ENCODE measurements around the gene PKNOX2. TPM values are rescaled to one million over a fixed set of nuclear protein-coding genes. Genes with fewer than 3 reads are reported as not detected.

Gene PKNOX2
- total RNA-seq, 4 donors from 2014 or later: 1.5 to 4.6 (median 2.8) TPM

DNA sequence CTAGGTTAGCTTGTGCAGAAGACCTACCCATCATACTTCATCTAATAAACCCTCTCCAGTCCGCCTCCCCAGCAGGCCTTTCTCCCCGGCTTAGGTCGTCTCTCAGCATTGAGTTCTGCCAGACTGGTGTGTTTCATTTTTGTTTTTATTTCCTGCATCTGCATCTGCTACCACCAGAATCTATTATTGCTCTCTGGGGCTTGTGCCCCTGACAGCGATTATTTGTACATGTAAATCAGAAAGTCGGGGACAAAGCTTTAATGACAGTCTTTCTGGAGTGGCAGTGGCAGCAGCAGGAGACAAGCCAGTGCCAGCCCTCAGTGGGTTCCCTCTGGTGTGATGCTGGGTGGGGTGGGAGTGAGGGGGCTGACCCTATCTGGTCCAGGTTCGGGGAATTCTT is 127.5 kb downstream of the PKNOX2 start:
- no peak overlapping the region for H3K4me3 ChIP-seq (ENCODE audit: low read depth, poor library complexity, severe bottlenecking)
- DNase-seq (ENCODE audit: low spot score in 2 of 2): no peak
- intact Hi-C loops (cut with DNase I; ENCODE audit: low total_unique reads): no loop called here
- WGBS, 2 donors: 87 to 94% methylated on average over 6 of the region's 6 CpGs
- TF ChIP-seq POLR2A (IDR thresholded peaks at IDR 0.05): no peak
- no peak for TF ChIP-seq CTCF (IDR thresholded peaks at IDR 0.05)

GRCh38 chr11:125293596-125293995 is 129.0 kb downstream of the PKNOX2 start:
- no peak overlapping the region for H3K4me3 ChIP-seq (ENCODE audit: low read depth, poor library complexity, severe bottlenecking)
- intact Hi-C loops (cut with DNase I; ENCODE audit: low total_unique reads): no loop called here
- WGBS, 2 donors: 76 to 88% methylated on average over 5 of the region's 5 CpGs
- TF ChIP-seq POLR2A (IDR thresholded peaks at IDR 0.05): no peak
- no peak for TF ChIP-seq CTCF (IDR thresholded peaks at IDR 0.05)
- no peak for DNase-seq (ENCODE audit: low spot score in 2 of 2)

- intact Hi-C loops (cut with DNase I; ENCODE audit: low total_unique reads): no loop called here
- no peak for TF ChIP-seq POLR2A (IDR thresholded peaks at IDR 0.05)
- TF ChIP-seq CTCF (IDR thresholded peaks at IDR 0.05): no peak
- no peak for DNase-seq (ENCODE audit: low spot score in 2 of 2)
- no peak overlapping the region for H3K4me3 ChIP-seq (ENCODE audit: low read depth, poor library complexity, severe bottlenecking)
- 64 to 67% methylated on average over 6 of the region's 6 CpGs for WGBS, 2 donors
Observed at GRCh38 chr11:125295931-125296330, 131.4 kb downstream of the PKNOX2 start.

DNA sequence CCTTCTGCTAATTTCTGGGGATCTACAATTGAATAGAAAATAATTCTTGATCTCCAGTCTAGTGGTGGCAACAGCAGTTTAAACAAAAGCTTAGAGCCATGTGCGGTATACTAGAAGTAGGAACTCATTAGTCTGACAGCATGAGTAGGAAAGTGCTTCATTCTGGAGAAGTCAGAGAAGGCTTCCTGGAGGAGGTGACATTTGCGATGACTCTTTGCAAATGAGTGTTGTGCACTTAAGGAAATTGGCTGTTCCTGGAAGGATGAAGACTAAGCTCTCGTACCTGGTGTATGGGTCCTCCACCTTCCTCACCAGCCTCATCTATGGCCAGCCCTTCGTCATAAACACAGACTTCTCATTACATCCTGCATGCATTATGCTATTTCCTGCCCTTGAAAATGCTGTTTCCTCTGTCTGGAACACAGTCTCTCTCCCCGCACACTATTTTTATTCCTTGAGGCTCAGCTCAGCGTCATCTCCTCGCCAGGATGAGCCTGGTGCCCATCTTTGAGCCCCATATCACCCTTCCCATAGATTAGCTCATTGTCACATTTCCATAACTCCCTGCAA is 132.9 kb downstream of the PKNOX2 start:
- no peak overlapping the region for H3K4me3 ChIP-seq (ENCODE audit: low read depth, poor library complexity, severe bottlenecking)
- 84 to 88% methylated on average over 7 of the region's 7 CpGs for WGBS, 2 donors
- intact Hi-C loops (cut with DNase I; ENCODE audit: low total_unique reads): no loop called here
- no peak for DNase-seq (ENCODE audit: low spot score in 2 of 2)
- TF ChIP-seq POLR2A (IDR thresholded peaks at IDR 0.05) (no peak), CTCF (IDR thresholded peaks at IDR 0.05) (no peak)

GRCh38 chr11:125299061-125299615 is 134.6 kb downstream of the PKNOX2 start:
- intact Hi-C loops (cut with DNase I; ENCODE audit: low total_unique reads): no loop called here
- 90 to 92% methylated on average over 8 of the region's 8 CpGs for WGBS, 2 donors
- no peak for DNase-seq (ENCODE audit: low spot score in 2 of 2)
- no peak overlapping the region for H3K4me3 ChIP-seq (ENCODE audit: low read depth, poor library complexity, severe bottlenecking)
- TF ChIP-seq POLR2A (IDR thresholded peaks at IDR 0.05) (no peak), CTCF (IDR thresholded peaks at IDR 0.05) (no peak)

DNA sequence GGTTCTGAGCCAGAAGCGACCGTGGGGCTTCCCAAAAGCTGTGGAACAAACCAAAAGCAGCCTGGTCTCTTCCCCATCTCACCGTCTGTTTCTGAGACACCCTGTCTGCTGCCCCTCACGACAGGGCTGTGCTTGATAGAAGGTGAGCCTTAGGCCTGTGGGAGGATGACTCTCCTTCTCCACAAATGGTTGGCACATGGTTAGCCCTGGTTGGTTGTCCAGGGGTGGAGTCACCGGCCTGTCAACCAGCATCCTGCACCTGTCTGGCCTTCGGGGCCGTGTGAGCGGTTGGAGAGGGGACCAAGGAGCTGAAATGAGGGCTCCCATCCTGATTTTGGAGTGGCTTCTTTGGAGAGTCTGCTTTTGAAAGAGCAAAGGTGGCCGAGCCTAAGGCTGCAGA is 135.3 kb downstream of the PKNOX2 start:
- intact Hi-C loops (cut with DNase I; ENCODE audit: low total_unique reads): no loop called here

More for the DNA sequence above, 135.3 kb downstream of the PKNOX2 start:
- WGBS, 2 donors: 90 to 94% methylated on average over 9 of the region's 9 CpGs
- DNase-seq (ENCODE audit: low spot score in 2 of 2): no peak
- no peak for TF ChIP-seq CTCF (IDR thresholded peaks at IDR 0.05)
- TF ChIP-seq POLR2A (IDR thresholded peaks at IDR 0.05): no peak
- H3K4me3 ChIP-seq (ENCODE audit: low read depth, poor library complexity, severe bottlenecking): no peak overlapping the region

Measured in lower leg skin (tissue), 4 donors.